ENCODE results near the gene SPATA18.

DNA sequence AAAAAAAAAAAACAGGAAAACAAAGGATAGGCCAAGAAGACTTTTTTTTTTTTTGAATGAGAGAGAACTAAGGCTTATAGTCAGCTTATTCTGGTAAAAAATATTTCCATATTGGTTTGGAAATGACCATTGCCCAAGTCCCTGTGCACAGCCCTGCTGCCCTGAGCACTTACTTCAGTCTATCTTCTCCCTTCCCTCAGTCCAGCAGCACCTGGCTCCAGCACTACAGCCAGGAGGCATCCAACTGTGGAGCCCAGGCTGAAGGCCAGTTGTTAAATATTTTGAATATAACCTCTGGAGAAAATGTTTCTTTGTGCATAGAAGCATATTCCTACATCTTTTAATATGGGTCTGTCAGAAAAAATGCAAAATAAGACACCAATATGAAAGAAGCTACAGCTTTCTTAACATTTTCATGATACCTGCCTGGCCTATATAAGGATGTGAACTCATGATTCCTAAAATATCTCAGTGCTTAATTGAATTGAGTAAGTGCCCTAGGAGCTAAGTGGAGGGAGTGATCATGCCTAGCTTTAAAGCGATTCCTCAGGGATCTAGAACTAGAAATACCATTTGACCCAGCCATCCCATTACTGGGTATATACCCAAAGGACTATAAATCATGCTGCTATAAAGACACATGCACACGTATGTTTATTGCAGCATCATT is 45.4 kb upstream of the SPATA18 start:
- TF ChIP-seq POLR2A (IDR thresholded peaks at IDR 0.05) = no peak
- TF ChIP-seq, protein P1, sequence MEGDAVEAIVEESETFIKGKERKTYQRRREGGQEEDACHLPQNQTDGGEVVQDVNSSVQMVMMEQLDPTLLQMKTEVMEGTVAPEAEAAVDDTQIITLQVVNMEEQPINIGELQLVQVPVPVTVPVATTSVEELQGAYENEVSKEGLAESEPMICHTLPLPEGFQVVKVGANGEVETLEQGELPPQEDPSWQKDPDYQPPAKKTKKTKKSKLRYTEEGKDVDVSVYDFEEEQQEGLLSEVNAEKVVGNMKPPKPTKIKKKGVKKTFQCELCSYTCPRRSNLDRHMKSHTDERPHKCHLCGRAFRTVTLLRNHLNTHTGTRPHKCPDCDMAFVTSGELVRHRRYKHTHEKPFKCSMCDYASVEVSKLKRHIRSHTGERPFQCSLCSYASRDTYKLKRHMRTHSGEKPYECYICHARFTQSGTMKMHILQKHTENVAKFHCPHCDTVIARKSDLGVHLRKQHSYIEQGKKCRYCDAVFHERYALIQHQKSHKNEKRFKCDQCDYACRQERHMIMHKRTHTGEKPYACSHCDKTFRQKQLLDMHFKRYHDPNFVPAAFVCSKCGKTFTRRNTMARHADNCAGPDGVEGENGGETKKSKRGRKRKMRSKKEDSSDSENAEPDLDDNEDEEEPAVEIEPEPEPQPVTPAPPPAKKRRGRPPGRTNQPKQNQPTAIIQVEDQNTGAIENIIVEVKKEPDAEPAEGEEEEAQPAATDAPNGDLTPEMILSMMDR (IDR thresholded peaks at IDR 0.05) = no peak
